Uterus (tissue), 4 donors: Measurements from ENCODE around the gene AHR. TPM values are rescaled to one million over a fixed set of nuclear protein-coding genes. Genes with fewer than 3 reads are reported as not detected.
A peak's percentile ranks its signal among the peaks of the same experiment; 100 is the strongest.

Experiments used
- DNase-seq, 2 donors: peaks; one replicate each; pipeline ENCODE4 v3.0.0-alpha.2; 2019 to 2020
- H3K27ac ChIP-seq, 2 donors: fragments of 200-600 bp; sonication (generic); 1 replicate in 1 of 2; 2 replicates in 1 of 2; pipeline ENCODE4 v1.5.1; 2016 to 2018
- H3K27me3 ChIP-seq, 2 donors: fragments of 200-600 bp; sonication (generic); one replicate each; pipeline ENCODE4 v1.5.1; 2018 to 2019; ENCODE audit warnings: control low read depth in 1 of 2
- H3K36me3 ChIP-seq, 2 donors: fragments of 200-600 bp; sonication (generic); one replicate each; pipeline ENCODE4 v1.5.1; 2019; ENCODE audit warnings: control low read depth in 1 of 2
- H3K4me1 ChIP-seq, 2 donors: fragments of 200-600 bp; sonication (generic); one replicate each; pipeline ENCODE4 v1.5.1; 2018 to 2019; ENCODE audit warnings: control low read depth in 1 of 2
- H3K4me3 ChIP-seq, 2 donors: fragments of 200-600 bp; sonication (generic); 1 replicate in 1 of 2; 2 replicates in 1 of 2; pipeline ENCODE4 v1.5.1; 2018 to 2019; ENCODE audit warnings: mild to moderate bottlenecking in 1 of 2
- H3K9me3 ChIP-seq, 2 donors: fragments of 200-600 bp; sonication (generic); one replicate each; pipeline ENCODE4 v1.5.1; 2019; ENCODE audit warnings: control low read depth in 1 of 2
- CTCF ChIP-seq, 4 experiments: fragments of 200-600 bp in 2 of 4; fragments of 450-650 bp in 2 of 4; sonication (generic) in 2 of 4; IDR thresholded peaks; one replicate each; pipeline ENCODE4 v1.5.1; 2016 to 2019; ENCODE audit warnings: antibody characterized with exemption in 4 of 4, mild to moderate bottlenecking in 2 of 4, moderate library complexity in 1 of 4
- POLR2A ChIP-seq, 2 donors: fragments of 450-650 bp; IDR thresholded peaks; one replicate each; pipeline ENCODE4 v1.6.1; 2016; ENCODE audit warnings: antibody characterized with exemption in 2 of 2, mild to moderate bottlenecking in 1 of 2, moderate library complexity in 1 of 2
- intact Hi-C: fragments of 100-400 bp; cut with DNase I; formaldehyde crosslinking; loops from one replicate; pipeline ENCODE4 v1.15.1; 2023; ENCODE audit warnings: low total_unique reads
- total RNA-seq, 4 donors: library from RNA; depleted of rRNA in 3 of 4; stranded (reverse); fragments of >200 nt in 3 of 4; gene quantifications; one replicate each; pipeline versions ENCODE4 v1.1.0 to v1.2.4, GENCODE V29; 2014 to 2023
- donor health status: DM: yes; HTN: yes; CAD: no.

AHR gene
- total RNA-seq, 4 donors from 2014 or later, result 43.7 to 160 (median 91.5) TPM

GRCh38 chr7:17289074-17289645 lies 9.3 kb upstream of the AHR start:
- Histone ChIP-seq H3K27me3 (no peaks in the 10 kb centered on the region), H3K36me3 (no peaks in the 10 kb centered on the region), H3K27ac (no peak overlapping the region), H3K4me1 (no peaks in the 10 kb centered on the region), H3K4me3 (no peak overlapping the region), H3K9me3 (no peaks in the 10 kb centered on the region)
- no peak for TF ChIP-seq CTCF (IDR thresholded peaks at IDR 0.05)
- TF ChIP-seq POLR2A (IDR thresholded peaks at IDR 0.05), result no peak
- intact Hi-C loops, result no loop called here
- no peak for DNase-seq

- Histone ChIP-seq H3K27me3 (no peaks in the 10 kb centered on the region), H3K9me3 (no peaks in the 10 kb centered on the region), H3K4me3 (no peak overlapping the region), H3K36me3 (no peaks in the 10 kb centered on the region), H3K27ac (no peak overlapping the region), H3K4me1 (no peaks in the 10 kb centered on the region)
- DNase-seq, result no peak
- intact Hi-C loops, result no loop called here
- TF ChIP-seq POLR2A (IDR thresholded peaks at IDR 0.05) (no peak), CTCF (IDR thresholded peaks at IDR 0.05) (no peak)
Measured at GRCh38 chr7:17292843-17293242, 5.6 kb upstream of the AHR start.

GRCh38 chr7:17293481-17293880 lies 5.0 kb upstream of the AHR start:
- Histone ChIP-seq H3K27ac (no peak overlapping the region), H3K36me3 (no peaks in the 10 kb centered on the region), H3K27me3 (no peaks in the 10 kb centered on the region), H3K4me1 (no peaks in the 10 kb centered on the region), H3K9me3 (no peaks in the 10 kb centered on the region), H3K4me3 (no peak overlapping the region)
- TF ChIP-seq CTCF (IDR thresholded peaks at IDR 0.05) (no peak), POLR2A (IDR thresholded peaks at IDR 0.05) (no peak)
- no peak for DNase-seq
- intact Hi-C loops, result no loop called here

- TF ChIP-seq POLR2A (IDR thresholded peaks at IDR 0.05), result no peak
- TF ChIP-seq CTCF (IDR thresholded peaks at IDR 0.05), result no peak
- Histone ChIP-seq H3K9me3 (no peaks in the 10 kb centered on the region), H3K27ac (peak overlapping the region in 1 of 2 donors; percentile 62), H3K4me1 (no peaks in the 10 kb centered on the region), H3K4me3 (no peak overlapping the region), H3K27me3 (no peaks in the 10 kb centered on the region), H3K36me3 (no peaks in the 10 kb centered on the region)
- no peak for DNase-seq
- intact Hi-C loops, result no loop called here
Measured at GRCh38 chr7:17297243-17297642, 1.2 kb upstream of the AHR start.

- no peaks in the 10 kb centered on the region for H3K27me3 ChIP-seq
- H3K4me1 ChIP-seq, result no peaks in the 10 kb centered on the region
- H3K36me3 ChIP-seq, result no peaks in the 10 kb centered on the region
- intact Hi-C loops, result no loop called here
- peak overlapping the region; percentile 56 to 78 for H3K4me3 ChIP-seq
- TF ChIP-seq POLR2A (IDR thresholded peaks at IDR 0.05), result peak in 1 of 2 donors; percentile 2
- no peak for TF ChIP-seq CTCF (IDR thresholded peaks at IDR 0.05)
- no peaks in the 10 kb centered on the region for H3K9me3 ChIP-seq
- peak; percentile 23 to 37 for DNase-seq
- peak overlapping the region; percentile 76 to 87 for H3K27ac ChIP-seq
Measured at GRCh38 chr7:17298840-17299482, 509 bp downstream of the AHR start.
